SK-N-SH treated with all-trans-retinoic acid at 6 μM for 48 hours (cell line): ENCODE measurements around the gene TEX36.

Experiments used
- ARNTL ChIP-seq: fragments of 450-650 bp; formaldehyde crosslinking; IDR thresholded peaks from 2 replicates; pipeline ENCODE4 v1.5.0; 2020; ENCODE audit warnings: low read depth, mild to moderate bottlenecking, moderate library complexity, borderline replicate concordance
- CSDC2 ChIP-seq: fragments of 250-450 bp; sonication (Bioruptor Pico); IDR thresholded peaks from 2 replicates; pipeline ENCODE4 v1.5.0; 2020; ENCODE audit warnings: mild to moderate bottlenecking, moderate library complexity
- TCF4 ChIP-seq: fragments of 250-450 bp; sonication (Bioruptor Pico); IDR thresholded peaks from 2 replicates; pipeline ENCODE4 v1.8.0; 2021; ENCODE audit warnings: mild to moderate bottlenecking, moderate library complexity, borderline replicate concordance
- TOX ChIP-seq: fragments of 250-450 bp; sonication (Bioruptor Pico); IDR thresholded peaks from 2 replicates; pipeline ENCODE4 v1.8.0; 2021; ENCODE audit warnings: mild to moderate bottlenecking, moderate library complexity, borderline replicate concordance
- ZFP3 ChIP-seq: fragments of 250-450 bp; sonication (Bioruptor Pico); IDR thresholded peaks from 2 replicates; pipeline ENCODE4 v1.5.0; 2020; ENCODE audit warnings: mild to moderate bottlenecking, moderate library complexity
- ZFP30 ChIP-seq: fragments of 450-650 bp; formaldehyde crosslinking; IDR thresholded peaks from 2 replicates; pipeline ENCODE4 v1.5.0; 2022; ENCODE audit warnings: mild to moderate bottlenecking, moderate library complexity
- ZNF565 ChIP-seq: fragments of 450-650 bp; formaldehyde crosslinking; conservative IDR thresholded peaks from 2 replicates; pipeline ENCODE4 v1.5.0; 2020; ENCODE audit warnings: low read depth, mild to moderate bottlenecking, moderate library complexity
- ZNF8 ChIP-seq: fragments of 450-650 bp; formaldehyde crosslinking; IDR thresholded peaks from 2 replicates; pipeline ENCODE4 v1.5.0; 2020; ENCODE audit warnings: mild to moderate bottlenecking, moderate library complexity
- TF ChIP-seq, protein P1 (sequence below): fragments of 250-450 bp; sonication (Bioruptor Pico); IDR thresholded peaks from 2 replicates; pipeline ENCODE4 v1.8.0; 2020; ENCODE audit warnings: mild to moderate bottlenecking, moderate library complexity, borderline replicate concordance

GRCh38 chr10:125607689-125608290, 75.2 kb downstream of the TEX36 start:
- TF ChIP-seq, protein P1, sequence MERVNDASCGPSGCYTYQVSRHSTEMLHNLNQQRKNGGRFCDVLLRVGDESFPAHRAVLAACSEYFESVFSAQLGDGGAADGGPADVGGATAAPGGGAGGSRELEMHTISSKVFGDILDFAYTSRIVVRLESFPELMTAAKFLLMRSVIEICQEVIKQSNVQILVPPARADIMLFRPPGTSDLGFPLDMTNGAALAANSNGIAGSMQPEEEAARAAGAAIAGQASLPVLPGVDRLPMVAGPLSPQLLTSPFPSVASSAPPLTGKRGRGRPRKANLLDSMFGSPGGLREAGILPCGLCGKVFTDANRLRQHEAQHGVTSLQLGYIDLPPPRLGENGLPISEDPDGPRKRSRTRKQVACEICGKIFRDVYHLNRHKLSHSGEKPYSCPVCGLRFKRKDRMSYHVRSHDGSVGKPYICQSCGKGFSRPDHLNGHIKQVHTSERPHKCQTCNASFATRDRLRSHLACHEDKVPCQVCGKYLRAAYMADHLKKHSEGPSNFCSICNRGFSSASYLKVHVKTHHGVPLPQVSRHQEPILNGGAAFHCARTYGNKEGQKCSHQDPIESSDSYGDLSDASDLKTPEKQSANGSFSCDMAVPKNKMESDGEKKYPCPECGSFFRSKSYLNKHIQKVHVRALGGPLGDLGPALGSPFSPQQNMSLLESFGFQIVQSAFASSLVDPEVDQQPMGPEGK (CRISPR knock-in tag), result no peak
- no peak for TF ChIP-seq ZFP30 (CRISPR knock-in tag)
- TF ChIP-seq ARNTL, result no peak
- TF ChIP-seq ZNF8 (CRISPR knock-in tag), result no peak
- TF ChIP-seq ZNF565 (CRISPR knock-in tag), result no peak
- TF ChIP-seq CSDC2 (CRISPR knock-in tag), result no peak
- TF ChIP-seq ZFP3 (CRISPR knock-in tag), result no peak
- TF ChIP-seq TCF4 (CRISPR knock-in tag), result no peak
- TF ChIP-seq TOX (CRISPR knock-in tag), result no peak
